ENCODE data around the gene NF1. TPM values are rescaled to one million over a fixed set of nuclear protein-coding genes. Genes with fewer than 3 reads are reported as not detected.

The NF1 gene
- total and polyA plus RNA-seq, 2 of the 13 experiments (the other 11 are each of a cell fraction or from before 2014, with no cell fraction given), result 21.5 to 26.5 TPM

DNA sequence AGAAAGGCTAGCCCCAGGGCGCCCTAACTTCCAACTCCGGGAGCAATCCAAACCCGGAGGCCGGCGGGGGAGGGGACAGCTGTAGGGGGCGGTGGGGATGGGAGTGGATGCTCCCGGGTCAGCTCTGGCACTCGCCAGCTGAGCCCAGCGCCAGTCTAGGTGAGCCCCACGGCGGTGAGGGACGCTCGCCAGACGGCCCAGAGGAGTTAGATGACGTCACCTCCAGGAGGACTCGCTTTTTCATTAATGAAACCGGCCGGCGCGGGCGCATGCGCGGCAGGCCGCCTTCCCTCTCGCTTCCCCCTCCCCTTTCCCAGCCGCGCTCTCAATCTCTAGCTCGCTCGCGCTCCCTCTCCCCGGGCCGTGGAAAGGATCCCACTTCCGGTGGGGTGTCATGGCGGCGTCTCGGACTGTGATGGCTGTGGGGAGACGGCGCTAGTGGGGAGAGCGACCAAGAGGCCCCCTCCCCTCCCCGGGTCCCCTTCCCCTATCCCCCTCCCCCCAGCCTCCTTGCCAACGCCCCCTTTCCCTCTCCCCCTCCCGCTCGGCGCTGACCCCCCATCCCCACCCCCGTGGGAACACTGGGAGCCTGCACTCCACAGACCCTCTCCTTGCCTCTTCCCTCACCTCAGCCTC, at the start of gene NF1 (continued):
- TF ChIP-seq, protein P1, sequence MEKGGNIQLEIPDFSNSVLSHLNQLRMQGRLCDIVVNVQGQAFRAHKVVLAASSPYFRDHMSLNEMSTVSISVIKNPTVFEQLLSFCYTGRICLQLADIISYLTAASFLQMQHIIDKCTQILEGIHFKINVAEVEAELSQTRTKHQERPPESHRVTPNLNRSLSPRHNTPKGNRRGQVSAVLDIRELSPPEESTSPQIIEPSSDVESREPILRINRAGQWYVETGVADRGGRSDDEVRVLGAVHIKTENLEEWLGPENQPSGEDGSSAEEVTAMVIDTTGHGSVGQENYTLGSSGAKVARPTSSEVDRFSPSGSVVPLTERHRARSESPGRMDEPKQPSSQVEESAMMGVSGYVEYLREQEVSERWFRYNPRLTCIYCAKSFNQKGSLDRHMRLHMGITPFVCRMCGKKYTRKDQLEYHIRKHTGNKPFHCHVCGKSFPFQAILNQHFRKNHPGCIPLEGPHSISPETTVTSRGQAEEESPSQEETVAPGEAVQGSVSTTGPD (CRISPR knock-in tag; IDR thresholded peaks at IDR 0.05), result 0 out of 2 replicates have a peak, but pooled peaks have one; percentile 58
- peak; percentile 71 for TF ChIP-seq PTBP1 (IDR thresholded peaks at IDR 0.05; ENCODE audit: low read depth, low read length, poor library complexity, severe bottlenecking)
- TF ChIP-seq BCL6 (CRISPR knock-in tag; IDR thresholded peaks at IDR 0.05), result no peak
- TF ChIP-seq, protein P2, sequence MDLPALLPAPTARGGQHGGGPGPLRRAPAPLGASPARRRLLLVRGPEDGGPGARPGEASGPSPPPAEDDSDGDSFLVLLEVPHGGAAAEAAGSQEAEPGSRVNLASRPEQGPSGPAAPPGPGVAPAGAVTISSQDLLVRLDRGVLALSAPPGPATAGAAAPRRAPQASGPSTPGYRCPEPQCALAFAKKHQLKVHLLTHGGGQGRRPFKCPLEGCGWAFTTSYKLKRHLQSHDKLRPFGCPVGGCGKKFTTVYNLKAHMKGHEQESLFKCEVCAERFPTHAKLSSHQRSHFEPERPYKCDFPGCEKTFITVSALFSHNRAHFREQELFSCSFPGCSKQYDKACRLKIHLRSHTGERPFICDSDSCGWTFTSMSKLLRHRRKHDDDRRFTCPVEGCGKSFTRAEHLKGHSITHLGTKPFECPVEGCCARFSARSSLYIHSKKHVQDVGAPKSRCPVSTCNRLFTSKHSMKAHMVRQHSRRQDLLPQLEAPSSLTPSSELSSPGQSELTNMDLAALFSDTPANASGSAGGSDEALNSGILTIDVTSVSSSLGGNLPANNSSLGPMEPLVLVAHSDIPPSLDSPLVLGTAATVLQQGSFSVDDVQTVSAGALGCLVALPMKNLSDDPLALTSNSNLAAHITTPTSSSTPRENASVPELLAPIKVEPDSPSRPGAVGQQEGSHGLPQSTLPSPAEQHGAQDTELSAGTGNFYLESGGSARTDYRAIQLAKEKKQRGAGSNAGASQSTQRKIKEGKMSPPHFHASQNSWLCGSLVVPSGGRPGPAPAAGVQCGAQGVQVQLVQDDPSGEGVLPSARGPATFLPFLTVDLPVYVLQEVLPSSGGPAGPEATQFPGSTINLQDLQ (CRISPR knock-in tag; IDR thresholded peaks at IDR 0.05), result no peak
- 0 out of 3 replicates have a peak, but pooled peaks have one; percentile 51 for TF ChIP-seq MXI1 (IDR thresholded peaks at IDR 0.05; ENCODE audit: borderline replicate concordance, low read depth, low read length)
- TF ChIP-seq MBD4 (IDR thresholded peaks at IDR 0.05; ENCODE audit: borderline replicate concordance, low read length), result no peak
- peak; percentile 52; the same call in 1 of the 2 replicates for TF ChIP-seq GATAD1 (CRISPR knock-in tag; IDR thresholded peaks at IDR 0.05)
- TF ChIP-seq RXRB (CRISPR knock-in tag; IDR thresholded peaks at IDR 0.05; ENCODE audit: borderline replicate concordance), result peak; percentile 24; the same call in 1 of the 2 replicates
- peak; percentile 64; the same call in 1 of the 2 replicates for TF ChIP-seq MYC (CRISPR knock-in tag; IDR thresholded peaks at IDR 0.05; ENCODE audit: borderline replicate concordance)
- peak; percentile 9; the same call in 1 of the 2 replicates for TF ChIP-seq STAG1 (CRISPR knock-in tag; IDR thresholded peaks at IDR 0.05)
- peak; percentile 55; the same call in 1 of the 2 replicates for TF ChIP-seq THAP11 (CRISPR knock-in tag; IDR thresholded peaks at IDR 0.05)
- 0 out of 2 replicates have a peak, but pooled peaks have one; percentile 24 for TF ChIP-seq GATA4 (IDR thresholded peaks at IDR 0.05; ENCODE audit: borderline replicate concordance, low read depth)
- TF ChIP-seq, protein P3, sequence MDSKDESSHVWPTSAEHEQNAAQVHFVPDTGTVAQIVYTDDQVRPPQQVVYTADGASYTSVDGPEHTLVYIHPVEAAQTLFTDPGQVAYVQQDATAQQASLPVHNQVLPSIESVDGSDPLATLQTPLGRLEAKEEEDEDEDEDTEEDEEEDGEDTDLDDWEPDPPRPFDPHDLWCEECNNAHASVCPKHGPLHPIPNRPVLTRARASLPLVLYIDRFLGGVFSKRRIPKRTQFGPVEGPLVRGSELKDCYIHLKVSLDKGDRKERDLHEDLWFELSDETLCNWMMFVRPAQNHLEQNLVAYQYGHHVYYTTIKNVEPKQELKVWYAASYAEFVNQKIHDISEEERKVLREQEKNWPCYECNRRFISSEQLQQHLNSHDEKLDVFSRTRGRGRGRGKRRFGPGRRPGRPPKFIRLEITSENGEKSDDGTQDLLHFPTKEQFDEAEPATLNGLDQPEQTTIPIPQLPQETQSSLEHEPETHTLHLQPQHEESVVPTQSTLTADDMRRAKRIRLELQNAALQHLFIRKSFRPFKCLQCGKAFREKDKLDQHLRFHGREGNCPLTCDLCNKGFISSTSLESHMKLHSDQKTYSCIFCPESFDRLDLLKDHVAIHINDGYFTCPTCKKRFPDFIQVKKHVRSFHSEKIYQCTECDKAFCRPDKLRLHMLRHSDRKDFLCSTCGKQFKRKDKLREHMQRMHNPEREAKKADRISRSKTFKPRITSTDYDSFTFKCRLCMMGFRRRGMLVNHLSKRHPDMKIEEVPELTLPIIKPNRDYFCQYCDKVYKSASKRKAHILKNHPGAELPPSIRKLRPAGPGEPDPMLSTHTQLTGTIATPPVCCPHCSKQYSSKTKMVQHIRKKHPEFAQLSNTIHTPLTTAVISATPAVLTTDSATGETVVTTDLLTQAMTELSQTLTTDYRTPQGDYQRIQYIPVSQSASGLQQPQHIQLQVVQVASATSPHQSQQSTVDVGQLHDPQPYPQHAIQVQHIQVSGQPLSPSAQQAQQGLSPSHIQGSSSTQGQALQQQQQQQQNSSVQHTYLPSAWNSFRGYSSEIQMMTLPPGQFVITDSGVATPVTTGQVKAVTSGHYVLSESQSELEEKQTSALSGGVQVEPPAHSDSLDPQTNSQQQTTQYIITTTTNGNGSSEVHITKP (CRISPR knock-in tag; IDR thresholded peaks at IDR 0.05; ENCODE audit: low read depth), result 0 out of 2 replicates have a peak, but pooled peaks have one; percentile 77
- TF ChIP-seq, protein P4, sequence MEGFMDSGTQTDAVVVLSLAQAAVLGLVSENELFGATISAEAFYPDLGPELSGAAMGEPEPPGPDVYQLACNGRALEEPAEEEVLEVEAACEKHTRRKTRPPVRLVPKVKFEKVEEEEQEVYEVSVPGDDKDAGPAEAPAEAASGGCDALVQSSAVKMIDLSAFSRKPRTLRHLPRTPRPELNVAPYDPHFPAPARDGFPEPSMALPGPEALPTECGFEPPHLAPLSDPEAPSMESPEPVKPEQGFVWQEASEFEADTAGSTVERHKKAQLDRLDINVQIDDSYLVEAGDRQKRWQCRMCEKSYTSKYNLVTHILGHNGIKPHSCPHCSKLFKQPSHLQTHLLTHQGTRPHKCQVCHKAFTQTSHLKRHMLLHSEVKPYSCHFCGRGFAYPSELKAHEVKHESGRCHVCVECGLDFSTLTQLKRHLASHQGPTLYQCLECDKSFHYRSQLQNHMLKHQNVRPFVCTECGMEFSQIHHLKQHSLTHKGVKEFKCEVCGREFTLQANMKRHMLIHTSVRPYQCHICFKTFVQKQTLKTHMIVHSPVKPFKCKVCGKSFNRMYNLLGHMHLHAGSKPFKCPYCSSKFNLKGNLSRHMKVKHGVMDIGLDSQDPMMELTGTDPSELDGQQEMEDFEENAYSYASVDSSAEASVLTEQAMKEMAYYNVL (CRISPR knock-in tag; IDR thresholded peaks at IDR 0.05; ENCODE audit: borderline replicate concordance), result 0 out of 2 replicates have a peak, but pooled peaks have one; percentile 42
- no peak for TF ChIP-seq NFYB (CRISPR knock-in tag; IDR thresholded peaks at IDR 0.05)
- 0 out of 2 replicates have a peak, but pooled peaks have one; percentile 24 for TF ChIP-seq ISL2 (CRISPR knock-in tag; IDR thresholded peaks at IDR 0.05)
- no peak for TF ChIP-seq ZZZ3 (CRISPR knock-in tag; IDR thresholded peaks at IDR 0.05; ENCODE audit: borderline replicate concordance)
- TF ChIP-seq, protein P5, sequence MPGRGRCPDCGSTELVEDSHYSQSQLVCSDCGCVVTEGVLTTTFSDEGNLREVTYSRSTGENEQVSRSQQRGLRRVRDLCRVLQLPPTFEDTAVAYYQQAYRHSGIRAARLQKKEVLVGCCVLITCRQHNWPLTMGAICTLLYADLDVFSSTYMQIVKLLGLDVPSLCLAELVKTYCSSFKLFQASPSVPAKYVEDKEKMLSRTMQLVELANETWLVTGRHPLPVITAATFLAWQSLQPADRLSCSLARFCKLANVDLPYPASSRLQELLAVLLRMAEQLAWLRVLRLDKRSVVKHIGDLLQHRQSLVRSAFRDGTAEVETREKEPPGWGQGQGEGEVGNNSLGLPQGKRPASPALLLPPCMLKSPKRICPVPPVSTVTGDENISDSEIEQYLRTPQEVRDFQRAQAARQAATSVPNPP (CRISPR knock-in tag; IDR thresholded peaks at IDR 0.05), result no peak
